SK-N-SH (cell line): Measurements from ENCODE around the gene ZNF467. TPM values are rescaled to one million over a fixed set of nuclear protein-coding genes. Genes with fewer than 3 reads are reported as not detected.

Experiments used
- CTCF ChIA-PET: fragments of 300-600, 350-600 bp; formaldehyde crosslinking; extraction: SDS; loops from one replicate; lab custom pipeline; 2021; lab: Yijun Ruan, JAX
- POLR2A ChIA-PET: fragments of 350-600 bp; sonication (Branson Sonifier 250); formaldehyde crosslinking; extraction: SDS; loops from one replicate; lab custom pipeline; 2020; ENCODE audit warnings: antibody characterized with exemption, inconsistent platforms; lab: Yijun Ruan, JAX
- DNase-seq: peaks from one replicate; pipeline ENCODE4 v3.0.0; 2012
- H2AFZ ChIP-seq: fragments of 200-600 bp; sonication (generic); 2 replicates; pipeline ENCODE4 v1.8.1; 2016; ENCODE audit warnings: antibody characterized with exemption, mild to moderate bottlenecking, low read depth
- H3F3A ChIP-seq: fragments of 200-600 bp; sonication (generic); replicated peaks from 2 replicates; pipeline ENCODE3; 2016; ENCODE audit warnings: antibody characterized with exemption, mild to moderate bottlenecking; ENCODE audit not compliant: insufficient read depth
- H3K27ac ChIP-seq, 2 experiments: fragments of 200-500 bp in 1 of 2; fragments of 200-600 bp in 1 of 2; sonication (Bioruptor generic) in 1 of 2; sonication (generic), shearing (Covaris generic) in 1 of 2; 2 replicates each; pipeline versions ENCODE4 v1.5.1 to v1.6.1; 2014 to 2016; ENCODE audit warnings: low read depth in 2 of 2, inconsistent platforms in 1 of 2, low read length in 1 of 2, mild to moderate bottlenecking in 1 of 2, mixed read lengths in 1 of 2
- H3K27me3 ChIP-seq: fragments of 200-600 bp; sonication (generic), shearing (Covaris generic); 2 replicates; pipeline ENCODE4 v1.6.1; 2016; ENCODE audit warnings: mixed run types; ENCODE audit not compliant: insufficient read depth
- H3K36me3 ChIP-seq, 2 experiments: fragments of 200-500 bp in 1 of 2; fragments of 200-600 bp in 1 of 2; sonication (Bioruptor generic) in 1 of 2; sonication (generic) in 1 of 2; replicated peaks in 1 of 2; 2 replicates each; pipeline versions ENCODE3 to v1.5.1; 2014 to 2016; ENCODE audit warnings: low read length in 1 of 2, mild to moderate bottlenecking in 1 of 2; ENCODE audit not compliant: insufficient read depth in 2 of 2, control insufficient read depth in 1 of 2
- H3K4me1 ChIP-seq, 2 experiments: fragments of 200-500 bp in 1 of 2; fragments of 200-600 bp in 1 of 2; sonication (Bioruptor generic) in 1 of 2; sonication (generic), shearing (Covaris generic) in 1 of 2; 2 replicates each; pipeline versions ENCODE4 v1.5.1 to v1.6.1; 2014 to 2016; ENCODE audit warnings: low read depth in 1 of 2, low read length in 1 of 2, mixed run types in 1 of 2; ENCODE audit not compliant: insufficient read depth in 2 of 2, control insufficient read depth in 1 of 2
- H3K4me2 ChIP-seq: fragments of 200-600 bp; sonication (generic), shearing (Covaris generic); 2 replicates; pipeline ENCODE4 v1.6.1; 2017; ENCODE audit warnings: mixed run types
- H3K4me3 ChIP-seq, 2 experiments: fragments of 200-500 bp in 1 of 2; fragments of 200-600 bp in 1 of 2; sonication (Bioruptor generic) in 1 of 2; sonication (generic), shearing (Covaris generic) in 1 of 2; 2 replicates each; pipeline versions ENCODE4 v1.5.1 to v1.8.1; 2014 to 2016; ENCODE audit warnings: low read depth in 2 of 2, inconsistent platforms in 1 of 2, low read length in 1 of 2, mild to moderate bottlenecking in 1 of 2, mixed read lengths in 1 of 2, moderate library complexity in 1 of 2
- H3K79me2 ChIP-seq: fragments of 200-600 bp; sonication (generic); 2 replicates; pipeline ENCODE4 v1.8.1; 2017; ENCODE audit warnings: mild to moderate bottlenecking; ENCODE audit not compliant: insufficient read depth
- H3K9ac ChIP-seq: fragments of 200-600 bp; sonication (generic); 2 replicates; pipeline ENCODE4 v1.6.1; 2017; ENCODE audit warnings: mixed run types
- H3K9me2 ChIP-seq: fragments of 200-600 bp; sonication (generic); 2 replicates; pipeline ENCODE4 v1.6.1; 2017; ENCODE audit warnings: mixed run types
- H3K9me3 ChIP-seq: fragments of 200-600 bp; sonication (generic); 2 replicates; pipeline ENCODE4 v1.6.1; 2017; ENCODE audit warnings: mixed run types, mild to moderate bottlenecking, moderate library complexity
- H4K20me1 ChIP-seq: fragments of 200-600 bp; sonication (generic); 2 replicates; pipeline ENCODE4 v1.6.1; 2017; ENCODE audit warnings: mild to moderate bottlenecking, mixed run types; ENCODE audit not compliant: insufficient read depth
- ELF1 ChIP-seq: IDR thresholded peaks from 2 replicates; pipeline ENCODE4 v1.4.0; 2012
- EZH2phosphoT487 ChIP-seq: fragments of 200-600 bp; sonication (generic); IDR thresholded peaks from 2 replicates; pipeline ENCODE4 v1.6.1; 2017; ENCODE audit warnings: low read depth, mixed run types, mild to moderate bottlenecking, antibody characterized with exemption, moderate library complexity, borderline replicate concordance
- FOSL2 ChIP-seq: IDR thresholded peaks from 2 replicates; pipeline ENCODE4 v1.4.0; 2012; ENCODE audit warnings: low read depth, mild to moderate bottlenecking, moderate library complexity, borderline replicate concordance
- FOXM1 ChIP-seq: IDR thresholded peaks from 2 replicates; pipeline ENCODE4 v1.4.0; 2012; ENCODE audit warnings: low read depth, mild to moderate bottlenecking
- NRF1 ChIP-seq: IDR thresholded peaks from 2 replicates; pipeline ENCODE4 v1.6.1; 2012; ENCODE audit warnings: low read depth, mild to moderate bottlenecking, low read length
- RCOR1 ChIP-seq: fragments of 150-350 bp; IDR thresholded peaks from 2 replicates; pipeline ENCODE4 v1.6.1; 2017; ENCODE audit warnings: antibody characterized with exemption, low read length
- RXRA ChIP-seq: IDR thresholded peaks from 2 replicates; pipeline ENCODE4 v1.4.0; 2012; ENCODE audit warnings: low read depth, mild to moderate bottlenecking, borderline replicate concordance
- SIN3A ChIP-seq: IDR thresholded peaks from 2 replicates; pipeline ENCODE4 v1.6.1; 2012; ENCODE audit warnings: low read depth, mild to moderate bottlenecking, low read length, moderate library complexity, borderline replicate concordance
- TAF1 ChIP-seq: IDR thresholded peaks from 2 replicates; pipeline ENCODE4 v1.6.1; 2012; ENCODE audit warnings: low read depth, mild to moderate bottlenecking, low read length, moderate library complexity, borderline replicate concordance
- TCF12 ChIP-seq: IDR thresholded peaks from 2 replicates; pipeline ENCODE4 v1.4.0; 2012
- WGBS: methylation state at CpG from one replicate; pipeline ENCODE4 v1.1.6; 2017; ENCODE audit warnings: low lambda C conversion rate; 5-methylcytosine and 5-hydroxymethylcytosine counted together
- polyA plus RNA-seq, 3 experiments: library from polyadenylated mRNA; depleted of rRNA; stranded (reverse); fragments of >200 nt; gene quantifications; 2 replicates each; pipeline ENCODE4 v1.2.3, GENCODE V29; 2012
- TF ChIP-seq, protein P1 (sequence below): fragments of 150-350 bp; IDR thresholded peaks from 2 replicates; pipeline ENCODE4 v1.6.1; 2017; ENCODE audit warnings: antibody characterized with exemption, low read length, low read depth, borderline replicate concordance
- TF ChIP-seq, protein P2 (sequence below): fragments of 200-600 bp; sonication (generic); IDR thresholded peaks from 2 replicates; pipeline ENCODE4 v1.6.1; 2017; ENCODE audit warnings: antibody characterized with exemption, mild to moderate bottlenecking, moderate library complexity
- TF ChIP-seq, protein P3 (sequence below): IDR thresholded peaks from 2 replicates; pipeline ENCODE4 v1.4.0; 2012; ENCODE audit warnings: low read depth
- TF ChIP-seq, protein P4 (sequence below): fragments of 150-350 bp; IDR thresholded peaks from 2 replicates; pipeline ENCODE4 v1.6.1; 2016; ENCODE audit warnings: mild to moderate bottlenecking, low read depth, low read length
- TF ChIP-seq, protein P5 (sequence below): IDR thresholded peaks from 2 replicates; pipeline ENCODE4; 2012

Gene ZNF467
- polyA plus RNA-seq, 1 of the 3 experiments (the other 2 are of a cell fraction): 4.1 TPM

DNA sequence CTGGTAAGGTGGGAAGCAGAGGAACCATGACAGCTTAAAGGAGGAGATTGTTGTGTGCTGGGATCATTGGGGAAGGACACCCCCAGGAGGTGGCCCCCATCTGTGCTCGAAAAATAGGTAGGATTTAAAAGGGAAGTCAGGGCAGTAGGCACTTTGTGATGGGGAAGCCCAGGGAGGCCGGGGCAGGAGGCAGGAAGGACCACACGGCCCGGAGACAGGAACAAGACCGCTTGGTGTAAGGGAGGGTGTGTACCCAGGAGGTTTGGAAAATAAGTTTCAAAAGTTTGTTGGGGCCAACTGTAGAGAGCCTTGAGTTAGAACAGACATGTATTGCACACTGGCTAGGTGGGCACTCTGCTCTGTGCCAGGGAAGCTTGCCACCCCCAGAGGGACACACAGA is 20.7 kb downstream of the ZNF467 start:
- POLR2A ChIA-PET: no interaction called here
- H3F3A ChIP-seq: no peaks in the 10 kb centered on the region
- no peak overlapping the region for H3K9ac ChIP-seq
- H3K9me2 ChIP-seq: no peaks in the 10 kb centered on the region
- no peak for TF ChIP-seq TCF12
- H2AFZ ChIP-seq: no peak overlapping the region
- no peaks in the 10 kb centered on the region for H3K9me3 ChIP-seq
- no peaks in the 10 kb centered on the region; the same call in 1 of the 2 replicates for H3K27me3 ChIP-seq
- H3K79me2 ChIP-seq: no peaks in the 10 kb centered on the region
- H3K4me2 ChIP-seq: no peak overlapping the region
- H3K27ac ChIP-seq: no peak overlapping the region
- no peaks in the 10 kb centered on the region for H4K20me1 ChIP-seq
- H3K36me3 ChIP-seq: no peaks in the 10 kb centered on the region
- WGBS: 57% methylated on average over 5 of the region's 5 CpGs
- no peaks in the 10 kb centered on the region for H3K4me1 ChIP-seq
- no peak for DNase-seq
- H3K4me3 ChIP-seq: no peak overlapping the region
- CTCF ChIA-PET: interaction anchor here (0.9 to 3.9 kb wide), 9 partner anchors 9 to 90 kb away, joined by 3 to 37 read pairs (median 5); partner anchors contain the start of gene ZNF467

DNA sequence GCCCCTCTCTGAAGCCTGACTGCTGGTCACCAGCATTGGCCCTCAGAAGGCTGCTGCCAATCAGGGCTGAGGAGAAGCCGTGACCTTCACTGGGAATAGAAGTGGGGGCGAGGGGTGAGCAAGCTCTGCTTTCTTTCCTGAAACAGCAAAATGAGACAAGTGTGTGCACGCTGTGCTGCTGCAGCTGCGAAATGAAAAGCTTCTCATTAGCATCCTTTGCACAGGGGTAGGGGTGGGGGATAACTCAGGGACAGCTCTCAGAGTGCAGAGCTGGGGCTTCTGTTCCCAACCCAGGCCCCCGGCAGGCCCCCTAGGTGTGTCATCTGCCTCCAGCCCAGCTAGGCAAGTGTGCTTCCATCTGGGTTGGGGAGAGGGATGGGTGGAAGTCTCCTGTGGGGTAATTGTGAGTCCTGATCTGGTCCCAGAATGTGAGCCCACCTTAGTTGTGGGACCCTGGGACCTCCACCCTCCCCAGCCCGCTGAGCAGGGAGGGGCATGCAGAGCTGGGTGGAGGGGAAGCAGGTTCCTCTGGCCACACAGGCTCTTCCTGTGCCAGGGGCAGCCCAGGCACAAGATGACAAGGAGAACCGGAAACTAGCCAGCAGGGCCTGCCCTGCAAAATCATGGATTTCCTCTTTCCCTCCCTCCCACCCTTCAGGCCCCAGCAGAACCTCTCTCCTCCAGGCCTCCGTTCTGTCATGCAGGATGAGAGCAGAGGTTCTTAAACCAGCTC is 22.2 kb downstream of the ZNF467 start:
- DNase-seq: no peak
- Histone ChIP-seq H3K9me3 (no peaks in the 10 kb centered on the region), H3K36me3 (no peaks in the 10 kb centered on the region), H3K9me2 (no peaks in the 10 kb centered on the region), H3F3A (no peaks in the 10 kb centered on the region), H2AFZ (no peak overlapping the region), H3K4me1 (no peaks in the 10 kb centered on the region), H3K27me3 (peaks cover 14% of the 10 kb centered on the region), H3K79me2 (no peaks in the 10 kb centered on the region), H3K4me3 (no peak overlapping the region), H3K27ac (no peak overlapping the region), H3K9ac (no peak overlapping the region), H4K20me1 (no peaks in the 10 kb centered on the region), H3K4me2 (no peak overlapping the region)
- no peak for TF ChIP-seq TAF1
- TF ChIP-seq, protein P1, sequence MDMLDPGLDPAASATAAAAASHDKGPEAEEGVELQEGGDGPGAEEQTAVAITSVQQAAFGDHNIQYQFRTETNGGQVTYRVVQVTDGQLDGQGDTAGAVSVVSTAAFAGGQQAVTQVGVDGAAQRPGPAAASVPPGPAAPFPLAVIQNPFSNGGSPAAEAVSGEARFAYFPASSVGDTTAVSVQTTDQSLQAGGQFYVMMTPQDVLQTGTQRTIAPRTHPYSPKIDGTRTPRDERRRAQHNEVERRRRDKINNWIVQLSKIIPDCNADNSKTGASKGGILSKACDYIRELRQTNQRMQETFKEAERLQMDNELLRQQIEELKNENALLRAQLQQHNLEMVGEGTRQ: no peak
- TF ChIP-seq RXRA: no peak
- TF ChIP-seq, protein P2, sequence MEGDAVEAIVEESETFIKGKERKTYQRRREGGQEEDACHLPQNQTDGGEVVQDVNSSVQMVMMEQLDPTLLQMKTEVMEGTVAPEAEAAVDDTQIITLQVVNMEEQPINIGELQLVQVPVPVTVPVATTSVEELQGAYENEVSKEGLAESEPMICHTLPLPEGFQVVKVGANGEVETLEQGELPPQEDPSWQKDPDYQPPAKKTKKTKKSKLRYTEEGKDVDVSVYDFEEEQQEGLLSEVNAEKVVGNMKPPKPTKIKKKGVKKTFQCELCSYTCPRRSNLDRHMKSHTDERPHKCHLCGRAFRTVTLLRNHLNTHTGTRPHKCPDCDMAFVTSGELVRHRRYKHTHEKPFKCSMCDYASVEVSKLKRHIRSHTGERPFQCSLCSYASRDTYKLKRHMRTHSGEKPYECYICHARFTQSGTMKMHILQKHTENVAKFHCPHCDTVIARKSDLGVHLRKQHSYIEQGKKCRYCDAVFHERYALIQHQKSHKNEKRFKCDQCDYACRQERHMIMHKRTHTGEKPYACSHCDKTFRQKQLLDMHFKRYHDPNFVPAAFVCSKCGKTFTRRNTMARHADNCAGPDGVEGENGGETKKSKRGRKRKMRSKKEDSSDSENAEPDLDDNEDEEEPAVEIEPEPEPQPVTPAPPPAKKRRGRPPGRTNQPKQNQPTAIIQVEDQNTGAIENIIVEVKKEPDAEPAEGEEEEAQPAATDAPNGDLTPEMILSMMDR: no peak
- TF ChIP-seq NRF1: no peak
- no peak for TF ChIP-seq EZH2phosphoT487
- TF ChIP-seq FOXM1: no peak
- TF ChIP-seq, protein P3, sequence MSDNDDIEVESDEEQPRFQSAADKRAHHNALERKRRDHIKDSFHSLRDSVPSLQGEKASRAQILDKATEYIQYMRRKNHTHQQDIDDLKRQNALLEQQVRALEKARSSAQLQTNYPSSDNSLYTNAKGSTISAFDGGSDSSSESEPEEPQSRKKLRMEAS: no peak
- TF ChIP-seq, protein P4, sequence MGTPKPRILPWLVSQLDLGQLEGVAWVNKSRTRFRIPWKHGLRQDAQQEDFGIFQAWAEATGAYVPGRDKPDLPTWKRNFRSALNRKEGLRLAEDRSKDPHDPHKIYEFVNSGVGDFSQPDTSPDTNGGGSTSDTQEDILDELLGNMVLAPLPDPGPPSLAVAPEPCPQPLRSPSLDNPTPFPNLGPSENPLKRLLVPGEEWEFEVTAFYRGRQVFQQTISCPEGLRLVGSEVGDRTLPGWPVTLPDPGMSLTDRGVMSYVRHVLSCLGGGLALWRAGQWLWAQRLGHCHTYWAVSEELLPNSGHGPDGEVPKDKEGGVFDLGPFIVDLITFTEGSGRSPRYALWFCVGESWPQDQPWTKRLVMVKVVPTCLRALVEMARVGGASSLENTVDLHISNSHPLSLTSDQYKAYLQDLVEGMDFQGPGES: no peak
- TF ChIP-seq ELF1: no peak
- TF ChIP-seq RCOR1: no peak
- TF ChIP-seq, protein P5, sequence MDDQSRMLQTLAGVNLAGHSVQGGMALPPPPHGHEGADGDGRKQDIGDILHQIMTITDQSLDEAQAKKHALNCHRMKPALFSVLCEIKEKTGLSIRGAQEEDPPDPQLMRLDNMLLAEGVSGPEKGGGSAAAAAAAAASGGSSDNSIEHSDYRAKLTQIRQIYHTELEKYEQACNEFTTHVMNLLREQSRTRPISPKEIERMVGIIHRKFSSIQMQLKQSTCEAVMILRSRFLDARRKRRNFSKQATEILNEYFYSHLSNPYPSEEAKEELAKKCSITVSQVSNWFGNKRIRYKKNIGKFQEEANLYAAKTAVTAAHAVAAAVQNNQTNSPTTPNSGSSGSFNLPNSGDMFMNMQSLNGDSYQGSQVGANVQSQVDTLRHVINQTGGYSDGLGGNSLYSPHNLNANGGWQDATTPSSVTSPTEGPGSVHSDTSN: no peak
- TF ChIP-seq SIN3A: no peak
- TF ChIP-seq FOSL2: no peak
- POLR2A ChIA-PET: no interaction called here
- CTCF ChIA-PET: interaction anchor here (0.6 to 3.9 kb wide), 15 partner anchors 7 to 441 kb away, joined by 3 to 37 read pairs (median 5); no protein-coding TSS in a partner anchor
- WGBS: 60% methylated on average over 8 of the region's 8 CpGs
